HEK293T (cell line): ENCODE measurements around the gene SCG5.

Source experiments
- BHLHE40 ChIP-seq: fragments of 450-650 bp; IDR thresholded peaks from 2 replicates; pipeline ENCODE4 v1.6.1; 2016; ENCODE audit warnings: mild to moderate bottlenecking, moderate library complexity, borderline replicate concordance
- FOXK2 ChIP-seq: fragments of 450-650 bp; IDR thresholded peaks from 2 replicates; pipeline ENCODE4 v1.6.1; 2016; ENCODE audit warnings: mild to moderate bottlenecking

DNA sequence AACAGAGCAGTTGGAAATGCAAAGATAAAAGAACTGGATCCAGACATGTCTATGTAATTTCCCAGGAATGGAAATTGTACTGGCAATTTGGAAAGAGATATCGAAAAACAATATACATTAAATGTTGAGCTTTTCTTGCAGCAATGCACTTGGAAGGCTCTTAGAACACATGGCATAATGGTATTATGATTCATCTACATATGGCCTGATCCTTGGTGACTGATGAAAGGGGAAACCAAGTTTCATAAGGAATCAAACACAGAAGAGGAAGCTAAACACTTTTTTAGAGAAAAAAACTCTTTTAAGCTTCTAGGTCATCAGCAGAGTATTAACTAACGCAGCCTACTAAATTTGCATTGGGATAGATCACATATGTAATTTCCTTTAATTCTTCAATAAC is 63.9 kb downstream of the SCG5 start:
- TF ChIP-seq FOXK2 (no peak), BHLHE40 (no peak)
